H1 (cell line): Measurements from ENCODE around the gene TMCC1. TPM values are rescaled to one million over a fixed set of nuclear protein-coding genes. Genes with fewer than 3 reads are reported as not detected.

Experiments used
- CTCF ChIA-PET: fragments of 300-600 bp; sonication (Branson Sonifier 250); formaldehyde crosslinking; loops from one replicate; lab custom pipeline; 2021; ENCODE audit not compliant: partially characterized antibody; lab: Charles Lee
- POLR2A ChIA-PET: fragments of 300-600 bp; sonication (Branson Sonifier 250); formaldehyde crosslinking; loops from one replicate; lab custom pipeline; 2021; ENCODE audit warnings: inconsistent platforms; ENCODE audit not compliant: partially characterized antibody; lab: Charles Lee
- DNase-seq, 2 experiments: peaks; one replicate each; pipeline versions ENCODE4 v3.0.0 to v3.0.0-alpha.2; 2010 to 2022; ENCODE audit warnings: low spot score in 2 of 2, low read depth in 1 of 2, mixed read lengths in 1 of 2
- FAIRE-seq: peaks from 2 replicates; lab custom pipeline; 2011; peaks lifted over from hg19 to GRCh38; lab: Jason Lieb, UNC
- H2AFZ ChIP-seq: 2 replicates; pipeline ENCODE4 v1.8.1; 2012; ENCODE audit warnings: low read length, inconsistent platforms
- H2AK5ac ChIP-seq: 2 replicates; pipeline ENCODE4 v1.6.1; 2013; ENCODE audit warnings: low read depth, low read length
- H2BK120ac ChIP-seq: replicated peaks from 2 replicates; pipeline ENCODE3; 2013; ENCODE audit warnings: low read depth, low read length, inconsistent platforms
- H2BK12ac ChIP-seq: 2 replicates; pipeline ENCODE4 v1.6.1; 2013; ENCODE audit warnings: low read depth, low read length
- H2BK15ac ChIP-seq: 2 replicates; pipeline ENCODE4 v1.6.1; 2013; ENCODE audit warnings: low read length
- H2BK20ac ChIP-seq: 2 replicates; pipeline ENCODE4 v1.6.1; 2013; ENCODE audit warnings: low read length
- H2BK5ac ChIP-seq: 2 replicates; pipeline ENCODE4 v1.6.1; 2013; ENCODE audit warnings: low read depth, low read length
- H3K14ac ChIP-seq: 2 replicates; pipeline ENCODE4 v1.6.1; 2013; ENCODE audit warnings: inconsistent platforms; ENCODE audit not compliant: insufficient read length
- H3K18ac ChIP-seq: 2 replicates; pipeline ENCODE4 v1.6.1; 2013; ENCODE audit warnings: low read length; ENCODE audit errors: extremely low read depth
- H3K23ac ChIP-seq: 2 replicates; pipeline ENCODE4 v1.6.1; 2013; ENCODE audit warnings: inconsistent platforms; ENCODE audit not compliant: insufficient read length
- H3K23me2 ChIP-seq: 2 replicates; pipeline ENCODE4 v1.6.1; 2013; ENCODE audit warnings: low read depth, low read length
- H3K27ac ChIP-seq: 2 replicates; pipeline ENCODE4 v1.6.1; 2011; ENCODE audit warnings: low read depth, low read length, inconsistent platforms
- H3K27me3 ChIP-seq, 4 experiments: replicated peaks in 1 of 4; 1 replicate in 1 of 4; 2 replicates in 3 of 4; pipeline versions ENCODE4 v1.6.1 to v1.8.1; 2011 to 2013; ENCODE audit warnings: low read length in 3 of 4, mild to moderate bottlenecking in 3 of 4, inconsistent platforms in 2 of 4, mixed read lengths in 2 of 4, moderate library complexity in 1 of 4; ENCODE audit not compliant: control insufficient read depth in 3 of 4, insufficient read depth in 3 of 4; ENCODE audit errors: extremely low read depth in 1 of 4
- H3K36me3 ChIP-seq, 4 experiments: 2 replicates each; pipeline versions ENCODE4 v1.6.1 to v1.8.1; 2011 to 2013; ENCODE audit warnings: mild to moderate bottlenecking in 4 of 4, low read length in 3 of 4, moderate library complexity in 2 of 4, control low read depth in 1 of 4, inconsistent platforms in 1 of 4; ENCODE audit not compliant: insufficient read depth in 4 of 4, control insufficient read depth in 2 of 4
- H3K4ac ChIP-seq: replicated peaks from 2 replicates; pipeline ENCODE3; 2013; ENCODE audit warnings: low read length, low read depth, mixed read lengths, inconsistent platforms; ENCODE audit not compliant: insufficient read length
- H3K4me1 ChIP-seq, 4 experiments: replicated peaks in 1 of 4; 1 replicate in 1 of 4; 2 replicates in 3 of 4; pipeline versions ENCODE4 v1.6.1 to v1.8.1; 2011 to 2013; ENCODE audit warnings: low read length in 3 of 4, inconsistent platforms in 2 of 4, mixed read lengths in 1 of 4; ENCODE audit not compliant: insufficient read depth in 4 of 4, control insufficient read depth in 3 of 4
- H3K4me2 ChIP-seq, 2 experiments: 2 replicates each; pipeline versions ENCODE4 v1.6.1 to v1.8.1; 2011 to 2013; ENCODE audit warnings: low read depth in 2 of 2, low read length in 2 of 2, control low read depth in 1 of 2, inconsistent platforms in 1 of 2, mild to moderate bottlenecking in 1 of 2; ENCODE audit not compliant: insufficient read depth in 1 of 2
- H3K4me3 ChIP-seq, 4 experiments: fragments of 200-600, 300-600 bp in 1 of 4; sonication (generic), shearing (Covaris generic), sonication (Bioruptor Twin) in 1 of 4; 2 replicates each; pipeline versions ENCODE4 v1.5.1 to v1.8.1; 2011 to 2016; ENCODE audit warnings: low read length in 4 of 4, low read depth in 3 of 4, control low read depth in 2 of 4, inconsistent platforms in 2 of 4, mild to moderate bottlenecking in 2 of 4, mixed read lengths in 1 of 4, moderate library complexity in 1 of 4; ENCODE audit not compliant: insufficient read depth in 2 of 4; ENCODE audit errors: extremely low read depth in 1 of 4
- H3K56ac ChIP-seq: replicated peaks from 2 replicates; pipeline ENCODE3; 2013; ENCODE audit warnings: low read depth, mild to moderate bottlenecking, mixed read lengths, low read length, inconsistent platforms; ENCODE audit not compliant: insufficient read length
- H3K79me1 ChIP-seq: 2 replicates; pipeline ENCODE4 v1.6.1; 2013; ENCODE audit warnings: low read depth, low read length, control low read depth
- H3K79me2 ChIP-seq, 2 experiments: 2 replicates each; pipeline versions ENCODE4 v1.6.1 to v1.8.1; 2012 to 2013; ENCODE audit warnings: low read length in 2 of 2, mild to moderate bottlenecking in 2 of 2, inconsistent platforms in 1 of 2; ENCODE audit not compliant: insufficient read depth in 2 of 2, control insufficient read depth in 1 of 2
- H3K9ac ChIP-seq, 4 experiments: replicated peaks in 1 of 4; 1 replicate in 1 of 4; 2 replicates in 3 of 4; pipeline versions ENCODE4 v1.6.1 to v1.8.1; 2011 to 2013; ENCODE audit warnings: low read depth in 3 of 4, low read length in 3 of 4, control low read depth in 2 of 4, mild to moderate bottlenecking in 2 of 4, moderate library complexity in 2 of 4, inconsistent platforms in 1 of 4; ENCODE audit errors: extremely low read depth in 1 of 4
- H3K9me3 ChIP-seq, 2 experiments: 2 replicates each; pipeline versions ENCODE4 v1.6.1 to v1.8.1; 2012 to 2013; ENCODE audit warnings: mild to moderate bottlenecking in 2 of 2, moderate library complexity in 2 of 2, control low read depth in 1 of 2, inconsistent platforms in 1 of 2, low read depth in 1 of 2, low read length in 1 of 2, mixed read lengths in 1 of 2; ENCODE audit not compliant: insufficient read depth in 2 of 2
- H4K20me1 ChIP-seq, 2 experiments: replicated peaks in 1 of 2; 2 replicates each; pipeline versions ENCODE3 to v1.8.1; 2011 to 2013; ENCODE audit warnings: inconsistent platforms in 2 of 2, low read length in 2 of 2, mild to moderate bottlenecking in 1 of 2; ENCODE audit not compliant: insufficient read depth in 2 of 2, control insufficient read depth in 1 of 2
- H4K5ac ChIP-seq: 2 replicates; pipeline ENCODE4 v1.6.1; 2013; ENCODE audit warnings: low read length, low read depth, mixed read lengths, inconsistent platforms; ENCODE audit not compliant: insufficient read length
- H4K8ac ChIP-seq: 2 replicates; pipeline ENCODE4 v1.8.0; 2013; ENCODE audit warnings: mild to moderate bottlenecking, moderate library complexity, low read length, inconsistent platforms; ENCODE audit not compliant: insufficient read depth; ENCODE audit errors: extremely low read depth
- H4K91ac ChIP-seq: replicated peaks from 2 replicates; pipeline ENCODE3; 2013; ENCODE audit warnings: low read length, mixed read lengths, inconsistent platforms; ENCODE audit not compliant: insufficient read length
- CTBP2 ChIP-seq: IDR thresholded peaks from 2 replicates; pipeline ENCODE4 v1.7.0; 2011; ENCODE audit warnings: borderline replicate concordance, mild to moderate bottlenecking, moderate library complexity, mixed read lengths, low read length; ENCODE audit not compliant: insufficient read depth, insufficient read length
- SIN3A ChIP-seq, 2 experiments: IDR thresholded peaks in 1 of 2; conservative IDR thresholded peaks in 1 of 2; 2 replicates each; pipeline ENCODE4 v1.6.1; 2011 to 2012; ENCODE audit warnings: low read length in 2 of 2, improper control_type of control experiment in 1 of 2, low read depth in 1 of 2, mild to moderate bottlenecking in 1 of 2
- WGBS, 2 experiments: shearing (Covaris generic) in 1 of 2; methylation state at CpG; one replicate each; pipeline versions ENCODE4 v1.1.6 to v1.1.7; 2013 to 2015; ENCODE audit warnings: low lambda C conversion rate in 2 of 2, mixed read lengths in 2 of 2, inconsistent platforms in 1 of 2, low coverage in 1 of 2, missing lambda C conversion rate in 1 of 2; ENCODE audit not compliant: insufficient replicate concordance in 2 of 2, insufficient coverage in 1 of 2, insufficient read length in 1 of 2; ENCODE audit errors: extremely low coverage in 1 of 2, missing lambda C conversion rate in 1 of 2; 5-methylcytosine and 5-hydroxymethylcytosine counted together
- polyA plus RNA-seq, 7 experiments: library from polyadenylated mRNA; depleted of rRNA in 3 of 7; stranded (reverse) in 5 of 7; unstranded in 2 of 7; fragments of >200 nt in 5 of 7; fragments of 200-250 nt in 2 of 7; gene quantifications; 1 replicate in 5 of 7; 2 replicates in 1 of 7; 4 replicates in 1 of 7; pipeline versions ENCODE4 v1.2.1 to v1.2.3, GENCODE V29; 2011 to 2013; ENCODE audit warnings: missing spikeins in 2 of 7, mixed read lengths in 2 of 7
- total RNA-seq: library from RNA; stranded (reverse); fragmentation: NEBNext Ultra II Directional; extraction: Animal tissue kit (Norgen Biotek cat#: 25700); gene quantifications from 2 replicates; pipeline ENCODE4 v1.2.1, GENCODE V29; 2021

TMCC1 gene
- total and polyA plus RNA-seq, 2 of the 8 experiments (the other 6 are each of a cell fraction or from before 2014, with no cell fraction given): 10.4 to 27.1 TPM

- Histone ChIP-seq H2BK12ac (no peak overlapping the region), H3K9me3 (no peaks in the 10 kb centered on the region), H3K9ac (no peak overlapping the region), H2BK15ac (no peak overlapping the region), H3K4ac (no peak overlapping the region), H3K27me3 (no peaks in the 10 kb centered on the region), H3K18ac (no peak overlapping the region), H2BK20ac (no peak overlapping the region), H3K14ac (no peak overlapping the region), H3K23ac (no peak overlapping the region), H4K5ac (no peak overlapping the region), H2AK5ac (no peak overlapping the region), H4K91ac (no peak overlapping the region), H3K36me3 (peaks cover 0 to 3% (median 0%) of the 10 kb centered on the region in 4 experiments; a peak in 2 of 8 replicates), H3K4me1 (no peaks in the 10 kb centered on the region), H3K4me3 (no peak overlapping the region), H3K56ac (no peak overlapping the region), H3K79me2 (no peaks in the 10 kb centered on the region; a peak in 1 of 4 replicates), H3K27ac (no peak overlapping the region), H3K23me2 (no peaks in the 10 kb centered on the region), H2BK5ac (no peak overlapping the region), H3K79me1 (no peaks in the 10 kb centered on the region), H2BK120ac (no peak overlapping the region), H4K20me1 (no peaks in the 10 kb centered on the region), H2AFZ (no peak overlapping the region), H3K4me2 (no peak overlapping the region), H4K8ac (no peak overlapping the region)
- 96% methylated on average over 1 of the region's 1 CpG; no CpG with 5 or more reads in 1 of the 2 experiments for WGBS, 2 experiments
- ChIA-PET CTCF (interaction anchor here (0.9 to 8.1 kb wide), 5 partner anchors 74 to 175 kb away, joined by 3 to 89 read pairs (median 3); no protein-coding TSS in a partner anchor), POLR2A (no interaction called here)
- FAIRE-seq (no peak), DNase-seq (no peak)
- TF ChIP-seq CTBP2 (no peak), SIN3A (conservative IDR thresholded peaks at IDR 0.05 in 1 of 2, IDR thresholded peaks at IDR 0.05 in 1 of 2; ENCODE audit: low read depth in 1 of 2, low read length in 2 of 2) (no peak)
These were observed 71.3 kb downstream of the TMCC1 start for GRCh38 chr3:129822241-129822640.
